Measurements from ENCODE around the gene NDUFV2.
"Not testable (repeated sequence)": the region's sequence is repeated elsewhere in the genome, so short reads cannot be mapped to it uniquely, and the experiment has no call there.

The NDUFV2 gene

DNA sequence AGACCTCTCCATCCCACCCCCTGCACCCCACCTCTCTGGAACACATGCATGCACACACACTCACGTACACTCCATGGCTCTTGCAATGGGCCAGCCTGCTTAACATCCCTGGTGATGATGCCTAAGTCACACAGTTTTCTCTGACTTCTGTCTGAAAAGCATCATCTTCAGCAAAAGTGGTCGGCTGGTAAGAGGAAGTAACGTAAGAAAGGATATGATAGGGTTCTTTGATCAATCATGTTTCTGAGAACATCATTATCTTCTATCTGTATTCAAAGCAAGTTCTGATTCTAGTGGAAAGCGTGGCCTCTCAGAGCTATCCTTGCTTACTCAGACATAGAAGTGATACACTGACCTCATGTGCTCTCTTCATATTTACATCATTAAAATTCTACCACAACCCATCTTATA is 11.4 kb upstream of the NDUFV2 start:
- DNase-seq, result no peak

DNA sequence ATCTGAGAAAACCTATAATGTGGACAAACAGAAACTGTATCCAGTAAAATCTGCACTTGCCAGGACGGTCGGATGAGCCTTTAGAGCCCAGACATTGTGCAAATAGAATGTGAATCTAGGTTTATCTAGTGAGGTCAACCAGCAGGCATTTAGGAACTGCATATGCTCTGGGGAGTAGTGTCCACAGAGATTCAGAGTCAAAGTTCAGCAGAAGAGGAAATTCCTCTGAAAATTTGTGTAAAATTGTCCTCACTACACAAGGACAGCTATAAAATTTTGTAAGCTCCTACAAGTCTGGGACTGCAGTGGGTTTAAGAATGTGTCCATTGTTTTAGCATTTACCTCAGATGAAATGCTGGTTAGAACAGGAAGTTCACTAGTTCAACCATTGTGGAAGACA is 9.8 kb upstream of the NDUFV2 start:
- DNase-seq, result no peak

DNA sequence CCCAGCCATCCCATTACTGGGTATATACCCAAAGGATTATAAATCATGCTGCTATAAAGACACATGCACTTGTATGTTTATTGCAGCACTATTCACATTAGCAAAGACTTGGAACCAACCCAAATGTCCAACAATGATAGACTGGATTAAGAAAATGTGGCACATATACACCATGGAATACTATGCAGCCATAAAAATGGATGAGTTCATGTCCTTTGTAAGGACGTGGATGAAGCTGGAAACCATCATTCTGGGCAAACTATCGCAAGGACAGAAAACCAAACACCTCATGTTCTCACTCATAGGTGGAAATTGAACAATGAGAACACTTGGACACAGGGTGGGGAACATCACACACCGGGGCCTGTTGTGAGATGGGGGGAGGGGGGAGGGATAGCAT is 9.4 kb upstream of the NDUFV2 start:
- not testable (repeated sequence) for DNase-seq

DNA sequence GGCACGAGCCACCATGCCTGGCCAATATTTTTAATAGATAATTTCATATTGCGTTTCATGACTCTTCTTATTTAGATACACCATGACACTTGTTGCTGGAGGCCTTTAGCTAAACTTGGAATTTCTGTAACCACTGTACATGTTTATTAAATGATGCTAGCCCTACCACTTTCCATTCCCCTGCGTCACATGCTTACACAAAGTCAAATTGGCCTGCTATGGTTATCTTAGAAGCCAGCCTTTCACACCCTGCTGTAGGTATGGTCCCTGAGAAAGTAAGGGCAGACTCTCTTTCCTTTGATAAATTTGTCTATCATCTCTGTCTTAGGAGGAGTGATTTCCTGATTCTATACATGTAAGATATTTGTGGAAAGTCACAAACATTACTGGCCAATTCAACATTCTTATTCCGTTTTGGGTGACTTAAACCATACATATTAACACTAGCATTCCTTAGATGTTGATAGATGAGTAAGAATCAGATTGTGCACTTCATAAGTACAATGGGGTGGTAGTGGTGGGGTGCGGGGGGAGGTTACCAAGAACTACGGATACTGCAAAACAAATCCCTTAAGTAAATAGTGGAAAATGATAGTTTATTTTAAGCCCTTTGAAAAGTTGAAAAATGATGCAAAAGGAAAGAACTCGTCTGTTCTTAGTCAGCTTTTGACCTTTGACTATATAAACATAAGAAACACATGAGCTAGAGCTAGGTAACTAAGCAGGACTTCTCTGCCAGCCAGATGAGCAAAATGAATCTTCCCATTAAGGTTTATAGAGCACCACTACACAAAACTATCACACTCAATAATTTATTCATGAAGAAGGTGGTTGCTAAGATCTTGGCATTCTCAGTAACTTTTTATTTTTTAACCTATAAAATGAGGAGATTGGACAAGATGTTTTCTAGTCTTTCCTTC is 7.9 kb upstream of the NDUFV2 start:
- DNase-seq, result no peak

DNA sequence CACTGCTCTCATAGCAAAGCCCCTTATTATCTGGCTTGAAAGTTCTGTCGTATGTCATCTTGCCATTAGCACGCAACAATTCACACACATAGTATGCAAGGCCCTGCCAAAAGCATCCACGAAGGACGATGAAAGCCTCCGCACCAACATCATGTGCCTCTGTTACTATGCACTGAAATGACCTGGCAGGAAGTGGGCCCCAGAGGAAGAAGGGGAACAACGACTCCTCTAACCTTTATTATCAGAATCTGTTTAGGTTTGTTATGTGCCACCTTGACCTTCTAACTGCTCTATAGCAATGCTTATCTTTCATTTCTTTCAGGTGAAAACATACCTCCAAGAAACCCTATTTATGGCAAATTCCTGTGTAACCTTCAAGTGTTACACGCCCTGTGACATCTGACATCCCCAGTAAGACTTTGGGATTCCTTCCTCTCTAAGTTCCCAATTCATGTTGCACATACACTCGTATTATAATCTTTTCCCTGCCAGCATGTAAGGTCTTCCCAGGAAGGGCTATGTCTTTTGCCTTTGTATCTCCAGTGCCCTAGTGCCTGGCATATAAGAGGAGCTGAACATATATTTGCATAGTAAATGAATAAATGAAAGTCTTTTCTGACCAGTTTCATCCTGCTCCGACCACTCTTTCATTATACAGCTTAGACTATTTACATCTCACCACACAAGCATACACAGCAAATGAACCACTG is 7.0 kb upstream of the NDUFV2 start:
- no peak for DNase-seq

DNA sequence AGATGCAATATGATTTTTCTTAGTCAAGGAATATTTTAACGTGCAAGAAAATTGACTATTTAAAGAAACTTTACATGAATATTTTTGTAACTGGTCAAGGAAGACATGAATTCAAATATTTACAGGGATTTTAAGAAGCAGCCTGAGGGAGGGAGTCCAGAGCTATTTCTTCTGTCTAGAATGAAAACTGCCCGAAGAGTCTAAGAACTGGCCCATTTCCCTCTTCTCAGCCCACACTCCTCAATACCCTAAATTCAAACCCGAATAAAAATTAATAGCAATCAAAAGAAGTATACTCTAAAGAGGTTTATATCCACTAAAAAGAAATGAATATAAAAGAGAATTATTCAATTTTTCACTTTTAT is 6.5 kb upstream of the NDUFV2 start:
- DNase-seq, result no peak

DNA sequence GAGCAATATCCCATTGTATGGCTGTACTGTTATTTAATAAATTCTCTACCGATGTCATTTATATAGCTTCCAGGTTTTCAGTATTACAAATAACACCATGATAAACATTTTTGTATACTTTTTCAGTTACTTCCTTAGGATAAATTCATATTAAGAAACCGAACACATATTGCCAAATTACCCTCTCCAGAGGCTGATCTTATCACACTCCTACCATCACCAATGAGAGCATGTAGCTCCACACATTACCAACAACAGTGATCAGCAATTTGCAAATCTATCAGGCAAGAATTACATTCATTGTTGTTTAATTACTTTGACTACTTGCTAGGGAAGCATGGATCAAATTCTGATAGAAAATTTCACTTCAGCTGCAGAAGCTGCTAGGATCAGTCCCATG is 5.8 kb upstream of the NDUFV2 start:
- no peak for DNase-seq

DNA sequence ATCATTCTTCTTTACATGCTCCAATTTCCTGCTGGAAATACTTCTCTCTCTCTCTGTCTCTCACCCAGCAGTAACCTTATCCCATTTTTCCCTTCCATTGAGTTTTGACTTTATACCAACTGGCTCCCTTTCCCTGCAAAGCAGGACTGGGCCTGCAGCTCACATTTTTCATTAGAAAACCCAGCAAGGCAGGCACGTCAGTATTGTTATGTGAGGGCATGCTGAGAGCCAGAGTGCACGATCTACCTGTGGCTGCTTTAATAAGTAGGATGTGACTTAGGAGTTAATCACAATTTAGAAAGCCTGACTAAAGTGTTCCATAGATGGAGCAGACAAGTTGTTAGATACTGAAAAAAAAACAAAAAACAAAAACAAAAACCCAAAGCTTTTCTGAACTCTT is 5.2 kb upstream of the NDUFV2 start:
- no peak for DNase-seq

DNA sequence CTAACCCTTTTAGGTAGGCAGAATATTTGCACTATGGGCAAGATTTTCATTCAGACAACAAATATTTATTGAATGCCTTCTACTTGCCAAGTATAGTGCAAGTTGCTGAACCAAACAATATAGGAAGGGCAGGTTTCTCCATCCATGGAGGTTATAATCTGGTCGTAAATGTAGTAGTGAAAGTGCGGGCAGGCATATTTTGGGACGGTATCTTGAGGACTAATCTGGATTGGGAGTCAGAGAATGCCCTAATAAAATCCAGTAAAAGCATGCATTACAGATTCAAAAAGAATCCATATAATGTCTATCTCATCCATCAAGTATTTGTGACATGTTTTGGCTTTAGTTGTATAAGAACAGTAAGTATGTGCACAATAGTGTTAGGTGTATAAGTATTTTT is 1.7 kb upstream of the NDUFV2 start:
- no peak for DNase-seq

DNA sequence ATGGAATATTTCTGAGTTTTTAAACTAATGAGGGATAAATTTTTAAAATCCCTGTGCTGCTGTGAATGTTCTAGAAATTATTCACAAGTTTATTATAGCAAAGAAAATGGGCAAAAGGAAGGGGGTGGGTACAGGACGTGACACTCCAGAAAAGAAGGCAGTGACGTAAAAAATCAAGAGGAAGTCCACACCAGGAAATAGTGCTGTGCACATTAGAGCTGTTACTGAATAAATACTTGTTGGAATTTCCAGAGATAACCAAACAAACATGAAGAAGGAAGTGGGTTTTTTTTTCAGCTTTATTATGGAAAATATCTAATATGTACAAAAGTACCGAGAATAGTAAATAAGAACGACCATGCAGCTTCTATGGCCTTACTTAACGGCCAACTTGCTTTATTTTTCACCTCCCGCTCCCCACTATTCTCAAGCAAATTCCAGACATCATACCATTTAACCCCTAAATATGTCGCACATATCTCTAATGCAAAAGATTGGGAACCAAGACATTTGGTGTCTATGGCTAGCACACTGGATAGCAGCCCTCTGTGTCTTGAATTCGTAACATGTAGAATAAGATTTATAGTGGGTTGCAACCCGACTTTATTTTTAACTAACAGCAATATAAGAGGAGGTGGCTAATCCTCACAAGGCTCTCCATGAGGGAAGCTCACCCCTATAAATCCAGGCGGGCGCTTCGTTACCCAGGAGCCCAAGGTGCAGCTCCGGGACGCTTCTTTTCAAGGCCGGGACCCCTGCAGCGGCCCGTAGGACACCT is 580 bp upstream of the NDUFV2 start:
- DNase-seq, result no peak

DNA sequence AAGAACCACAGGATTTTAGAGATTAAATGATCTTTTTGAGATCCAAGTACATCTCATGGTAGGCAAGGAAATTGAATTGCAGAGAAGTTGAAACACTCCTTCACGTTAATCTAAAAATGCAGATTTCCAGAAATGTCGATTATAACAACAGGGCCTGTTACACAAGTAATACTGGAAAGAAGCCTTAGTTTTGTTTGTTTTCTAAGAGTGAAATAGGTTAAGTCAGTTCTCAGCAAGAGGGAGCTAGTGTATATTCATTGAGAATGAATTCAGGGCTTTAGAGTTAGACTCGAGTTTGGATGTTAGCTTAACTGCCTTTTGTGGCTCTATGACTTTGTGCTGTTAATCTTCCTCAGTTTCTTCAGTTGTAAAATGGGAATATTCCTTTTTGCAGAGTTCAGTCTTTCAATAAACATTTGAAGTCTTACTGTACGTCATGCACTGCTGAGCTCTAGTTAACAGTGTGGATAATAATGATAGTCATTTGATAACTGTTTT is 926 bp downstream of the NDUFV2 start:
- DNase-seq, result no peak

DNA sequence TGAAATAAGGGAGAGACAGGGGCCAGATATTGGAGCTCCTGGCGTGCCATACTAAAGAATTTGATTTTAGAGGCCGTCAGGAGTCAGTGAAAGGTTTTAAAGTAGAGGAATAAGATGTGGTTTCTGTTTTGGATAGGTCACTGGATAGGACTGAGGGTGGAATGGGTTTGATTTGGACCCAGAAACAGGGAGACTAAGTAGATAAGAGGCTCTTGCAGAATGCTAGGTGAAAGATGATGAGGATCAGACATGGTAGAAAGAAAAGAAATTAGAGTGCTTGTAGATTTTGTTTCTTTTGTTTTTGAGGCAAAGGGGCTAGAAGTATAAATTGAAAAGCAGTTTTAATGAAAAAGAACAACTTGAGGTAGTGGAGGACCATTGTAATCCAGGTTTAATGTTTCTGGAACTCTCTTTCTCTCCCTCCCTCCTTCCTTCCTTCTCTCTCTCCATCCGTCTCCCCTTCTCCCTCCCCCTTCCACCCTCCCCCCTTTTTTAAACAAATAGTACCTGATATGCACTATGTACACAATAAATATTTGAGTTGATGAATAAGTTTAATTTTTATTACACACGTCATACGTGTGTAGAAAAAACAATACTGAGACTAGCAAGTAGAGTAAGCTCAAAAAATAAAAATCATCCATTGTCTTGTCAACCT is 1.9 kb downstream of the NDUFV2 start:
- DNase-seq, result no peak

DNA sequence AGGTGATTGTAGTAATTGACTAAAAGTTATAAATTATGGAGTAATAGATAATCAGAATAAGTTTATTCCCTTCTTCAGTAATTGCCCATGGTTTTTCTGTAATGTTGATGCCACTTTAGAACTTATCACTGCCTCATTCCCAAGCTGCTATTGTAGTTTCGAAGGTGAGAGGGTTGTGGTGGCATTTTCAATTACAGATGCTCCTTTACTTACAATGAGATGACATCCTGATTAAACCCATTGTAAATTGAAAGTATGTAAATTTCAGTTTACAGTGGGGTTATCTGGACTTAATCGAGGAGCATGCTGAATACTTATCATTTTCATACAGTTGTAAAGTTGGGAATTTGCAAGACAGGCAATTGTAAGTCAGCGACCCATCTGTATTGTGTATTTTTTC is 2.9 kb downstream of the NDUFV2 start:
- no peak for DNase-seq

DNA sequence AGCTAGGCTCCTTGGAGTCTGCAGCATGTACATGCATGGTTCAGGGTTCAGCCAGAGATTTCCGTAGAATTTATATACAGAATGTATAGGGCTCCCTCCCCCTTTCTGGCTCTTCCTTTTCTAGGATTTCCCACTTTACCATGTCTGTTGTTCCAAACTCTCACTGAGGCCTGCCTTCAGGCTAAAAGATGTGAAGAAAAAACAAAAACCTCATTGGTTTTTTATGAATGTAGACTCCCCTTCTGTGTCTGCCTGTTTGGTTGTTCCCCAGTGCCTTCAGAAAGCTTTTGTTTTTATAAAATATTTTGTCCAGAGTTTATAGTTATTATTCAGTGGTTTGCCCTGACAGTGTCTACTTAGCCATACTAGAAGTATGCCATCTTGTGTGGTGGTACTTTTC is 3.6 kb downstream of the NDUFV2 start:
- no peak for DNase-seq

DNA sequence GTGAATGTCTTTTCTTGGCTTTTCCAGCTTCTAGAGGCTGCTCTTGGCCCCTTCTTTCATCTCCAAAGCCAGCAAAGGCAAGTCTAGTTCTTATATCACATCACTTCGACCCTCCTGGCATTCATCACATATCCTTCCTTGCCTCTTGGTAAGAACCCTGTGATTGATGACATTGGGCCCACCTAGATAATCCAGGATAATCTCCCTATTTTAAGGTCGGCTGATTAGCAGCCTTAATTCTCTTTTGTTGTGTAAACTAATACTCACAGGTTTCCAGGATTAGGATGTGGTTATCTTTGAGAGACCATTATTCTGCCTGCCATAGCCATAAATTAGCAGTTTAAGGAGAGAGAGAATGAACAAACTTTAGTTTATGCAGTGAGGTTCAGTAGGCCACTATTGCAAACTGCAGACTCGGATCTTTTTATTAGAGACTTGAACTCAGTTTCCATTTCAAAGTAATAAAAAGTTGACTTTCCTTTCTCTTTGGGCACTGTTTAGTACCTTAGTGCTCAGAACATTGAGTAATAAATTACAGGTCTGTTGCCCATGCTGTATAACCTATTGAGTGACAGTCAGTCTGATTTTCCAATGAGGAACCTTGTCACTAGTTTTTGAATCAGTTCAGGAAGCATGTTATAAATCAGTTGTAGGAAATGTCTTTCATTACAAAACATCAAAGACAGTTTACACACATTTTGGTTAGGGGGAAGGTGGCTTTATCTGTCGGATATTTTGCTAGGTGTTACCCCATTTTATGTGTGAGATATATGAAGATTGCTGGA is 4.5 kb downstream of the NDUFV2 start:
- peak; percentile 22 for DNase-seq

DNA sequence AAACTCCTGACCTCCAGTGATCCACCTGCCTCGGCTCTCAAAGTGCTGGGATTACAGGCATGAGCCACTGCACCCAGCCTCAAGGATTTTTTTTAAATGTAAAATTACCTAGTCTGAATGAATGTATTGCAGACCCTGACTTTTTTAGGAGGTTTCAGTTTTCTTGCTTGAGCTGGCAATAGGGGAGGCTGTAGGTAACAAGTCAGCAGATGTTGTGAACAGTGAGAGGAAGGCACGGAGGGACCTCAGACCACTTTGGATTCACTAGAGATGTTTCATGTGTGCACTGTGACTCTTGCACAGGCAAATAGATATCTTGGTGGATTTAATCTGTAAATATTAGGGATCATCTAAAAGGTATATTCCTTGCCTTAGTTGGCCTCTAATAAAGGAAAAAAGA is 6.4 kb downstream of the NDUFV2 start:
- no peak for DNase-seq

DNA sequence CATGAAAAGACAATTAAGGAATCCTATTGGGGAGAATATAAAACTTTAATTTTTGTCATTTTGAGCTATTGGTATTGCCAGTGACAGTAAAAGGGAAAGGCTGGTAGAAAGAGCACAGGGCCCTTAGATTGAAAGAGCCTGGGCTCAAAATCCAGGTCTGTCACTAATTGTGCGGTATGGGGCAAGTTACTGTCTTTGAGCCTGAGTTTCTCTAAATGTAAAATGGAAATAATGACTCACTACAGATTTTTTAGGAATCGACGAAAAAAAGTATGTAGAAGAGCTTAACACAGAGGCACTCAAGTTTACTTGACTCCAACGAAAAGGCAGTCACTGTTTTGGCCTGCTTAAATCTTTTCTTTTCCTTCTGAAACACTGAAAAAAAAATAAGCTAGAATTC is 7.0 kb downstream of the NDUFV2 start:
- DNase-seq, result no peak

DNA sequence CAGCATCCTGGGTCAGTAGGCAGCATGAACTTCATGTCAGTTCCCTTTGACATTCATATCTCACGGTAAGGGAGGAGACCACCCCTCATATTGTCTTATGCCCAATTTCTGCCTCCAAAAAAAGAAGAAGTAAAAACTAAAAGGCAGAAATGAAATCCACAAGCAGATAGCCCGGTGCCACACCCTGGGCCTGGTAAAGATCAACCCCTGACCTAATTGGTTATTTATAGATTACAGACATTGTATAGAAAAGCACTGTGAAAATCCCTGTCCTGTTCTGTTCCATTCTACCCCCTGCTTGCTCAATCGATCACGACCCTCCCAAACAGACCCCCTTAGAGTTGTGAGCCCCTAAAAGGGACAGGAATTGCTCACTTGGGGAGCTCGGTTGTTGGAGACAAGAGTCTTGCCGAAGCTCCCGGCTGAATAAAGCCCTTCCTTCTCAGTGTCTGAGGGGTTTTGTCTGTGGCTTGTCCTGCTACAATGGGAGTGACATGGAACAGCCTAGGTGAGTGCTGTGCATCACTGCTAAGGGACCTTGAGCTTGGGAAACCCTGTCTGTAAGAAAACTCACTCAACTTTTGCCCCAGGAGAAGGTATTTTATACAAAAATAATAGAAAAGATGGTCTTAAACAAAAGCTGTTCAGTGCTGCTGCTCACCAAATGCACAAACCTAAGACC is 11.1 kb downstream of the NDUFV2 start:
- no peak for DNase-seq

DNA sequence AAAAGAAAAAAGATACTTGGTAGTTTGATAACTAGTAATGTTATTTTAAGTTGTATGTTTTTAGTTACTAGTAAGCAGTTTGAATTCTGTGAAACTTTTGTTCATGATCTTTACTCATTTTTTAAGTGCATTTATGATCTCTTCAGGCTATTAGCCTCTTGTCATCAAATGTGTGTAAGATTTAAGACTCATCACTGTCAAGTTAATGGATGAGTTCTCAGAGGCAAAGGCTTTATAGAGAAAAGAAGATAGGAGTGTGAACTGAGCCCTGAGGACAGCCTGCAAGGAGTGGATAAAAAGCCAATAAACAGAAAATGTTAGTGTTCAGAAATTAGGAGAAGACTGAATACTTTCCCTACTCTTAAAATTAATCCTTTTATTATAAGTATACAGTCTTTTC is 13.5 kb downstream of the NDUFV2 start:
- DNase-seq, result no peak

DNA sequence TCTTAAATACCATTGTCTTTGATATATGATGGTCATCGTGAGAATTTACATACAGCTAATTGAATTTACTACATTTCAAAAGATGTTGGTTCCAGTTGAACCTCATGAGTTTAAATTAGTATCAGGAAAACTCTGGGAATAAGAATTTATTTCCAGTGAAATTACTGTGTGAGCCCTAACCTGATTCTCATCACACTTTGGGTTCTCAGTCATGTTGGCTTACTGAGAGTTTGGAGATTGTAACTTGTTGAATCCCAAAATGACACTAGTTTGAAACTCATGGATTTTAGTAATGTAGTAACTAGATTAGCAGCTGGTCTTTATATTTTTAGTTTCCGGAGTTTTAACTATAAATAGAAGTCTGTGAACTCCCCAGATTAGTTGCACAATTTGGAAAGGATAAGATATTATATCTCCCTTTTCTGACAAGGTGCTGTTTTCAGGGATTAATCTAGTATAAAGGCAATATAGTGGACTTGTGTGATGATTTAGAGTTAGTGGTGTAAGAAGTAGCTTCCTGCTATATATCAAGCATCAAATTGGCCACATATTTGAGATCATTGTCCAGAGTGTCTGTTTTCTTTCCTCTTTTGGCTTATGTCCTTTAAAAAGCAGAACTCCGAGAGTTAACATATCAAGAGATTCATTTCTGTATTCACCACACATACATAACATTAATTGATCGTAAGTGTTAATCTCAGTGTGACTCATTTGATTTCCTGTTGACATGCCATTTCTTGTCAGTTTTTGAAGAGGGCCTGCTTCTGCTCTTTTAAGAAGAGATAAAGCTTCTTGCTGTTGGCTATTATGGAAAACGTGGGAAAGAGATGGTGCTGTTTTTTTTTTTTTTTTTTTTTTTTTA is 15.7 kb downstream of the NDUFV2 start:
- no peak for DNase-seq

DNA sequence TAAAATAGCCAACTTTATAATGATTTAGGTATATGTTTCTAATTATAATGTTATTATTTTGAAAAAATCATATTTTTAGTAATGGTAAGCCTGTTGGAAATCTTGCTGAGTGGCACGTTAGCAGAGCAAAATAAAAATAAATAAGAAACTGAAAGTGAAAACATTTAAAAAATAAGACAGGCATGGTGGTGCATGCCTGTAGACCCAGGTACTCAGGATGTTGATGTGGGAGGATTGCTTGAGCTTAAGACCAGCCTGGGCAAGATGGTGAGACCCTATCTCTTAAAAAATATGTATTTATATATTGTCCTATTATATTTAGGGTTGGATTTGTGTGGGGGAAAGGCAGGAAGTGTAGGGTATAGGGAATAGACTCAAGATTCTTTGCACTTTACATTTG is 18.3 kb downstream of the NDUFV2 start:
- DNase-seq, result no peak
